Stimulated activated CD8-positive, alpha-beta memory T cell treated with anti-CD3 and anti-CD28 coated beads, Interleukin-7, amount 100 ng/mL, for 1 hour (primary cell): ENCODE results near the gene MOB1B.
"Not testable (repeated sequence)": the region's sequence is repeated elsewhere in the genome, so short reads cannot be mapped to it uniquely, and the experiment has no call there.

Experiments used
- DNase-seq, 2 donors: peaks; one replicate each; pipeline ENCODE4 v3.0.0-alpha.2; 2020; ENCODE audit warnings: low read depth in 2 of 2

Gene MOB1B

GRCh38 chr4:70956549-70957210 is 54.5 kb downstream of the MOB1B start:
- DNase-seq = no peak

GRCh38 chr4:70958681-70959080 is 56.5 kb downstream of the MOB1B start:
- no peak for DNase-seq

GRCh38 chr4:70969076-70969475 is 66.9 kb downstream of the MOB1B start:
- no peak for DNase-seq

GRCh38 chr4:70976252-70976651 is 74.1 kb downstream of the MOB1B start:
- no peak for DNase-seq

GRCh38 chr4:70979445-70980008 is 77.4 kb downstream of the MOB1B start:
- no peak for DNase-seq

- DNase-seq = no peak
These were observed 78.0 kb downstream of the MOB1B start for GRCh38 chr4:70980196-70980595.

- DNase-seq = no peak
These were observed 81.9 kb downstream of the MOB1B start for GRCh38 chr4:70984106-70984505.

GRCh38 chr4:70984589-70984988 is 82.4 kb downstream of the MOB1B start:
- DNase-seq = no peak

- DNase-seq = no peak
These were observed 89.4 kb downstream of the MOB1B start for GRCh38 chr4:70991596-70991995.

GRCh38 chr4:70992391-70992881 is 90.3 kb downstream of the MOB1B start:
- no peak for DNase-seq

- DNase-seq = peak; percentile 69 to 71
These were observed 91.3 kb downstream of the MOB1B start, which contains the start of gene DCK for GRCh38 chr4:70993181-70994068. Gene DCK (plus strand): TSS chr4:70993649. CDS start chr4:70993836, 187 bp downstream.

GRCh38 chr4:70994069-70994366 is 91.8 kb downstream of the MOB1B start:
- no peak for DNase-seq

GRCh38 chr4:70994387-70995099 is 92.4 kb downstream of the MOB1B start:
- DNase-seq = no peak

- DNase-seq = no peak
These were observed 93.8 kb downstream of the MOB1B start for GRCh38 chr4:70996018-70996360.

- no peak for DNase-seq
These were observed 94.9 kb downstream of the MOB1B start for GRCh38 chr4:70997036-70997435.

- no peak for DNase-seq
These were observed 95.4 kb downstream of the MOB1B start for GRCh38 chr4:70997546-70997945.

- DNase-seq = not testable (repeated sequence)
These were observed 97.5 kb downstream of the MOB1B start for GRCh38 chr4:70999639-71000038.

GRCh38 chr4:71001363-71001762 is 99.2 kb downstream of the MOB1B start:
- not testable (repeated sequence) for DNase-seq

- no peak for DNase-seq
These were observed 102.2 kb downstream of the MOB1B start for GRCh38 chr4:71004281-71004851.

- not testable (repeated sequence) for DNase-seq
These were observed 102.9 kb downstream of the MOB1B start for GRCh38 chr4:71005025-71005424.

- no peak for DNase-seq
These were observed 104.2 kb downstream of the MOB1B start for GRCh38 chr4:71006203-71006907.
